Mesenchymal stem cell (in vitro differentiated cells and primary cell): ENCODE measurements around the gene ZNF512B.

Experiments used
- DNase-seq: peaks from one replicate; pipeline ENCODE4 v3.0.0-alpha.2; 2013
- H2AFZ ChIP-seq: one replicate; pipeline ENCODE4 v1.6.1; 2013; ENCODE audit warnings: low read depth, mild to moderate bottlenecking, control low read depth, inconsistent platforms, low read length, moderate library complexity
- H2AK5ac ChIP-seq: 2 replicates; pipeline ENCODE4 v1.6.1; 2013; ENCODE audit warnings: low read length, moderate library complexity, mild to moderate bottlenecking, inconsistent platforms; ENCODE audit not compliant: severe bottlenecking
- H2BK120ac ChIP-seq: one replicate; pipeline ENCODE4 v1.6.1; 2013; ENCODE audit warnings: low read depth, mild to moderate bottlenecking, inconsistent platforms, low read length, moderate library complexity
- H2BK12ac ChIP-seq, 2 experiments: one replicate each; pipeline ENCODE4 v1.6.1; 2013; ENCODE audit warnings: inconsistent platforms in 2 of 2, low read length in 2 of 2, mild to moderate bottlenecking in 2 of 2, moderate library complexity in 2 of 2, control low read depth in 1 of 2
- H2BK15ac ChIP-seq: one replicate; pipeline ENCODE4 v1.6.1; 2013; ENCODE audit warnings: mild to moderate bottlenecking, low read depth, inconsistent platforms; ENCODE audit not compliant: poor library complexity, severe bottlenecking
- H2BK5ac ChIP-seq: 2 replicates; pipeline ENCODE4 v1.6.1; 2013; ENCODE audit warnings: low read depth, mild to moderate bottlenecking, low read length, control low read depth, inconsistent platforms; ENCODE audit not compliant: poor library complexity, severe bottlenecking
- H3K14ac ChIP-seq, 2 experiments: one replicate each; pipeline ENCODE4 v1.6.1; 2013; ENCODE audit warnings: inconsistent platforms in 2 of 2, low read length in 2 of 2, control low read depth in 1 of 2, mild to moderate bottlenecking in 1 of 2, moderate library complexity in 1 of 2
- H3K18ac ChIP-seq, 2 experiments: one replicate each; pipeline ENCODE4 v1.6.1; 2013; ENCODE audit warnings: inconsistent platforms in 2 of 2, low read length in 2 of 2, control low read depth in 1 of 2, low read depth in 1 of 2, mild to moderate bottlenecking in 1 of 2
- H3K23ac ChIP-seq, 2 experiments: one replicate each; pipeline ENCODE4 v1.6.1; 2013; ENCODE audit warnings: inconsistent platforms in 2 of 2, low read length in 2 of 2, mild to moderate bottlenecking in 2 of 2, moderate library complexity in 2 of 2, control low read depth in 1 of 2
- H3K27ac ChIP-seq: 2 replicates; pipeline ENCODE4 v1.5.1; 2013; ENCODE audit warnings: mild to moderate bottlenecking, moderate library complexity, low read length, control low read depth, inconsistent platforms; ENCODE audit not compliant: poor library complexity, severe bottlenecking
- H3K27me3 ChIP-seq, 2 experiments: 2 replicates each; pipeline versions ENCODE4 v1.6.1 to v1.7.0; 2013; ENCODE audit warnings: low read length in 2 of 2, mild to moderate bottlenecking in 2 of 2, moderate library complexity in 2 of 2, control low read depth in 1 of 2, inconsistent platforms in 1 of 2; ENCODE audit not compliant: control insufficient read depth in 1 of 2, insufficient read depth in 1 of 2
- H3K36me3 ChIP-seq, 2 experiments: 2 replicates each; pipeline versions ENCODE4 v1.6.1 to v1.7.0; 2013; ENCODE audit warnings: low read length in 2 of 2, control low read depth in 1 of 2, inconsistent platforms in 1 of 2, low read depth in 1 of 2, mild to moderate bottlenecking in 1 of 2; ENCODE audit not compliant: insufficient read depth in 2 of 2, control insufficient read depth in 1 of 2
- H3K4ac ChIP-seq, 2 experiments: one replicate each; pipeline ENCODE4 v1.6.1; 2013; ENCODE audit warnings: inconsistent platforms in 2 of 2, low read length in 2 of 2, mild to moderate bottlenecking in 2 of 2, moderate library complexity in 2 of 2, control low read depth in 1 of 2, low read depth in 1 of 2
- H3K4me1 ChIP-seq: 2 replicates; pipeline ENCODE4 v1.6.1; 2013; ENCODE audit warnings: low read depth, low read length, control low read depth; ENCODE audit not compliant: control insufficient read depth, insufficient read depth
- H3K4me2 ChIP-seq: 2 replicates; pipeline ENCODE4 v1.6.1; 2013; ENCODE audit warnings: low read length, mild to moderate bottlenecking, inconsistent platforms; ENCODE audit not compliant: poor library complexity, severe bottlenecking
- H3K4me3 ChIP-seq, 2 experiments: 2 replicates each; pipeline versions ENCODE4 v1.5.1 to v1.7.0; 2013; ENCODE audit warnings: low read length in 2 of 2, mild to moderate bottlenecking in 2 of 2, control low read depth in 1 of 2, low read depth in 1 of 2; ENCODE audit not compliant: insufficient read depth in 1 of 2
- H3K79me1 ChIP-seq: replicated peaks from 2 replicates; pipeline ENCODE4 v1.6.1; 2013; ENCODE audit warnings: mild to moderate bottlenecking, control low read depth, low read length, inconsistent platforms; ENCODE audit not compliant: poor library complexity, severe bottlenecking
- H3K9ac ChIP-seq: 2 replicates; pipeline ENCODE4 v1.7.0; 2013; ENCODE audit warnings: mild to moderate bottlenecking, low read length, moderate library complexity
- H3K9me3 ChIP-seq: 2 replicates; pipeline ENCODE4 v1.7.0; 2013; ENCODE audit warnings: mild to moderate bottlenecking, low read length; ENCODE audit not compliant: control insufficient read depth
- H4K8ac ChIP-seq: one replicate; pipeline ENCODE4 v1.6.1; 2013; ENCODE audit warnings: inconsistent platforms, mild to moderate bottlenecking, low read length, moderate library complexity
- H4K91ac ChIP-seq: one replicate; pipeline ENCODE4 v1.6.1; 2013; ENCODE audit warnings: mild to moderate bottlenecking, low read length, inconsistent platforms
- whole genome bisulfite sequencing: methylation state at CpG from one replicate; pipeline ENCODE4 v1.1.7; 2013; ENCODE audit warnings: mixed read lengths; 5-methylcytosine and 5-hydroxymethylcytosine counted together

ZNF512B gene

DNA sequence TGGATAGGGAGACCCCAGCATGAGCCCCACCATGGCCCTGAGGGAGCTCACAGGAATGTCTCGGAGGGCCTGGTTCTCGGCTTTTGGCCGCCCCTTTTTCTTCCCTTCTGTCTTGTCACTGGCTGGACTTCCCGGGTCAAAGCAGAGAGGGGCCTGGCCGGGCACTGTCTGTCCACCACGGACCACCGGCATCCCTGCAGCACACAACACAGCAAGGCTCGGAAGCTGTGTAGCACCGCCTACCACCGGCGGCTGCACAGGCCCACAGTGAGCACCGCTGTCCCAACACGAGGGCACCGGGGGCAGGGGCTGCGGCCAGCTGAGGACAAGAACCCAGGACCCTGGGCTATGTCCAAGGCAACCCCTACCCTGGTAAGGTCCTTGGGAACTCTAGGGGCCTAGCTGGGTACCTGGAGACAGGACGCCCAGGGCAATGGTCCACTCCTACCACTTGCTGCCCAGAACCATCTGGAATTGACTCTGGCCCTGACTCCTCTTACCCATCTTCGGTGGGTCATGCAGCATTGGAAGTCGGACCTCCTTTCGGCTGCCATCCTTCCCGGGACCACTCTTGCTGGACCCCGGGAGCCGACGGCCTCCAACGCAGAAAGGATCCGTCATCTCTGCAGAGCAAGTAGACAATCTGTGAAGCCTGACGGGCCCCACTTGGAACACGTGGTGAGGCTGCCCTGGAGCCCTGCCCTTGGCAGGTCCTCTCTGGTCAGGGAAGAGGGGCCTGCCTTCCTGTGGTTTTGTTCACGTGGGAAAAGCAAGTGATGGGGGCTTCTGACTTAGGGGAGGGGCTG is 2.2 kb downstream of the ZNF512B start:
- Histone ChIP-seq H3K36me3 (peaks cover 38 to 52% of the 10 kb centered on the region in 2 experiments), H3K79me1 (peaks cover 27% of the 10 kb centered on the region), H2BK5ac (no peak overlapping the region), H2AK5ac (no peak overlapping the region), H2AFZ (no peak overlapping the region), H3K27ac (no peak overlapping the region), H3K9me3 (no peaks in the 10 kb centered on the region), H2BK12ac (no peak overlapping the region), H4K8ac (no peak overlapping the region), H3K4me2 (no peak overlapping the region), H3K4me3 (peak overlapping the region in 1 of 2 experiments; percentile 23), H2BK120ac (no peak overlapping the region), H4K91ac (no peak overlapping the region), H3K23ac (no peak overlapping the region), H3K4ac (no peak overlapping the region), H3K9ac (no peak overlapping the region), H3K18ac (no peak overlapping the region), H2BK15ac (no peak overlapping the region), H3K14ac (no peak overlapping the region), H3K4me1 (peaks cover 19% of the 10 kb centered on the region), H3K27me3 (no peaks in the 10 kb centered on the region)
- no peak for DNase-seq
- 91% methylated on average over 28 of the region's 28 CpGs for WGBS

DNA sequence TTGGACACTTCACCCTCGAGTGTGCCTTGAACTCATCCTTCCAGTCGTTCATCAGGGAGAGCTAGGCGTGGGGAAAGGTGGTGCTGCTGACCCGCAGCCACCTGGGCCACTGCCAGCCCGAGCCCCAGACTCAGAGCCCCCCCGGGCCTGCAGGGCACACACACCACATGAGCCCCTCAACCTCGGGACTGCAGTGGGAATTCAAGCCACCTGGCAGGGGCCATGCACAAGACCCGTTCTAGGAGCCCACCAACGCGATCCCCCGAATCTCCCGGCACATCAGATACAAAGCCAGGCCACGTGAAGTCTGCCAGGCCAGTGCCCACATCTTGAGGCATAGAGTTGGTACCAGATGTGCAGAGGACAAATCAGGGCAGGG is 2.8 kb downstream of the ZNF512B start:
- no peak overlapping the region for H3K4me2 ChIP-seq
- H2BK12ac ChIP-seq: no peak overlapping the region
- no peak overlapping the region for H3K4ac ChIP-seq
- H3K23ac ChIP-seq: no peak overlapping the region
- no peaks in the 10 kb centered on the region for H3K27me3 ChIP-seq
- peaks cover 28% of the 10 kb centered on the region for H3K79me1 ChIP-seq
- H2AK5ac ChIP-seq: no peak overlapping the region
- H4K91ac ChIP-seq: no peak overlapping the region
- H4K8ac ChIP-seq: no peak overlapping the region
- no peak for DNase-seq
- H2BK5ac ChIP-seq: no peak overlapping the region
- peaks cover 19% of the 10 kb centered on the region for H3K4me1 ChIP-seq
- 98% methylated on average over 13 of the region's 13 CpGs for WGBS
- no peak overlapping the region for H2BK120ac ChIP-seq
- H3K9me3 ChIP-seq: no peaks in the 10 kb centered on the region
- no peak overlapping the region for H3K4me3 ChIP-seq
- no peak overlapping the region for H3K27ac ChIP-seq
- H3K14ac ChIP-seq: no peak overlapping the region
- no peak overlapping the region for H3K9ac ChIP-seq
- no peak overlapping the region for H2BK15ac ChIP-seq
- H3K36me3 ChIP-seq: peaks cover 44 to 58% of the 10 kb centered on the region in 2 experiments
- no peak overlapping the region for H3K18ac ChIP-seq
- no peak overlapping the region for H2AFZ ChIP-seq

DNA sequence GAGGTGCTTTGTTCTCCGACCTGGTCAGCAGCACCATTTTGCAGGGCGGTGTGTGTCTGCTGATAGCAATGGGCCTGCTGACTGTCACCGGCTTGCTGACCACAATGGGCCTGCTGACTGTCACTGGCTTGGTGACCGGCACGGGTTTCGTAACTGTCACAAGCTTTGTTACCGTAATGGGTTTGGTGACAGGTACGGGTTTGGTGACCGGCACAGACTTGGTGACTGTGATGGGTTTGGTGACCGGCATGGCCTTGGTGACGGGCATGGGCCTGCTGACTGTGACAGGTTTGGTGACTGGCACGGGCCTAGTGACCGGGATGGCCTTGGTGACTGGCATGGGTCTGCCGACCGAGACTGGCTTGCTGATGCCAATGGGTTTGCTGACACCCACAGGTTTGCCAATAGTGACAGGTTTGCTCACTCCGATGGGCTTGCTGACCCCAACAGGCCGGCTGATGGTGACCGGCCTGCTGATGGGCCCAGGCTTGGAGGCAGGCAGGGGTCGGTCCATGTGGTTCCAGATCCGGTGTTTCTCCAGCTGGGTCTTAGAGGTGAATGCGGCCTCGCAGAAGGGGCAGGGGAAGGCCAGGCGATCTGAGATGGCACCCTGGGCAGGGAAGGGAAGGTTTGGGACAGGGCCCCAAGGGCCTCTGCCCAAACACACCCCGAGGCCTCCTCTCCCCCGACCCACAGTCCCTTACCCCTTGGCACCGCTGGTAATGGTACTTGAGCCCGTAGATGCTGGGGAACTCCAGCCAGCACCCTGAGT is 3.4 kb downstream of the ZNF512B start:
- H3K18ac ChIP-seq: no peak overlapping the region
- H2AFZ ChIP-seq: no peak overlapping the region
- DNase-seq: no peak
- no peaks in the 10 kb centered on the region for H3K27me3 ChIP-seq
- peaks cover 19% of the 10 kb centered on the region for H3K4me1 ChIP-seq
- no peak overlapping the region for H3K4me2 ChIP-seq
- H3K4ac ChIP-seq: no peak overlapping the region
- H2BK120ac ChIP-seq: no peak overlapping the region
- peak overlapping the region in 1 of 2 experiments; percentile 22 for H3K4me3 ChIP-seq
- peaks cover 30% of the 10 kb centered on the region for H3K79me1 ChIP-seq
- no peak overlapping the region for H3K23ac ChIP-seq
- no peak overlapping the region for H4K91ac ChIP-seq
- WGBS: 98% methylated on average over 26 of the region's 27 CpGs
- peaks cover 50 to 64% of the 10 kb centered on the region in 2 experiments for H3K36me3 ChIP-seq
- H3K14ac ChIP-seq: no peak overlapping the region
- no peak overlapping the region for H4K8ac ChIP-seq
- no peak overlapping the region for H2BK5ac ChIP-seq
- no peak overlapping the region for H2BK15ac ChIP-seq
- H3K9ac ChIP-seq: no peak overlapping the region
- no peak overlapping the region for H3K27ac ChIP-seq
- no peak overlapping the region for H2AK5ac ChIP-seq
- no peak overlapping the region for H2BK12ac ChIP-seq
- no peaks in the 10 kb centered on the region for H3K9me3 ChIP-seq

DNA sequence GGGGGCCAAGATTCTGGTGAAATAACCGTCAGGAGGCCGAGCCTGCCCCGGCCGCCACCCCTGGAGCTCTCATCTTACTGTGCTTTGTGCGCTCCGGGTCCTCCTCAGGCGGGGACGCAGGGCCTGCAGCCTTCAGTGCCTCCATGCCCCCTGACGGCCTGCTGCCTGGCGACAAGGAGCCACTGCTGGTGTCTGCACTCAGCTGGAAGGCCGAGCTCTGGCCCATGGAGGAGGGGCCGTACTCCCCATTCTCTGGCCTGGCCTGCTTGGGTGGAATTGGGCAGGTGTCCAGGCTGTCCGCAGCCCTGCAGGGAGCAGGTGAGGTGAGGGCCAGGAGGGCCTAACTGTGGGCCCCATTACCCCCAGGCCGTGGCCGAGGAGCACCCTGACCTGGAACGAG is 5.3 kb downstream of the ZNF512B start:
- peaks cover 32% of the 10 kb centered on the region for H3K79me1 ChIP-seq
- H3K27ac ChIP-seq: no peak overlapping the region
- no peaks in the 10 kb centered on the region for H3K9me3 ChIP-seq
- H3K4ac ChIP-seq: no peak overlapping the region
- no peak overlapping the region for H3K4me3 ChIP-seq
- H2BK15ac ChIP-seq: no peak overlapping the region
- H3K18ac ChIP-seq: no peak overlapping the region
- no peak overlapping the region for H2AK5ac ChIP-seq
- no peak overlapping the region for H4K8ac ChIP-seq
- H3K4me2 ChIP-seq: no peak overlapping the region
- no peak overlapping the region for H2BK5ac ChIP-seq
- WGBS: 97% methylated on average over 12 of the region's 16 CpGs
- H3K36me3 ChIP-seq: peaks cover 59 to 83% of the 10 kb centered on the region in 2 experiments
- H2BK120ac ChIP-seq: no peak overlapping the region
- no peak for DNase-seq
- no peak overlapping the region for H3K14ac ChIP-seq
- H4K91ac ChIP-seq: no peak overlapping the region
- H3K4me1 ChIP-seq: peaks cover 14% of the 10 kb centered on the region
- H3K23ac ChIP-seq: no peak overlapping the region
- H2AFZ ChIP-seq: no peak overlapping the region
- no peak overlapping the region for H3K9ac ChIP-seq
- no peaks in the 10 kb centered on the region for H3K27me3 ChIP-seq
- no peak overlapping the region for H2BK12ac ChIP-seq
